DOHH2 (cell line): ENCODE measurements around the gene ADGRB2.

Experiments
- EZH2phosphoT487 ChIP-seq: fragments of 200-600 bp; sonication (generic); IDR thresholded peaks from 2 replicates; pipeline ENCODE4 v1.6.1; 2017; ENCODE audit warnings: borderline replicate concordance, mild to moderate bottlenecking, antibody characterized with exemption, low read length, moderate library complexity, mixed read lengths
- TF ChIP-seq, protein P1 (sequence below): fragments of 200-600 bp; sonication (generic); IDR thresholded peaks from one replicate; pipeline ENCODE4 v1.5.1; 2014; ENCODE audit warnings: antibody characterized with exemption, mild to moderate bottlenecking, low read depth, low read length; ENCODE audit not compliant: poor library complexity, severe bottlenecking

- TF ChIP-seq, protein P1, sequence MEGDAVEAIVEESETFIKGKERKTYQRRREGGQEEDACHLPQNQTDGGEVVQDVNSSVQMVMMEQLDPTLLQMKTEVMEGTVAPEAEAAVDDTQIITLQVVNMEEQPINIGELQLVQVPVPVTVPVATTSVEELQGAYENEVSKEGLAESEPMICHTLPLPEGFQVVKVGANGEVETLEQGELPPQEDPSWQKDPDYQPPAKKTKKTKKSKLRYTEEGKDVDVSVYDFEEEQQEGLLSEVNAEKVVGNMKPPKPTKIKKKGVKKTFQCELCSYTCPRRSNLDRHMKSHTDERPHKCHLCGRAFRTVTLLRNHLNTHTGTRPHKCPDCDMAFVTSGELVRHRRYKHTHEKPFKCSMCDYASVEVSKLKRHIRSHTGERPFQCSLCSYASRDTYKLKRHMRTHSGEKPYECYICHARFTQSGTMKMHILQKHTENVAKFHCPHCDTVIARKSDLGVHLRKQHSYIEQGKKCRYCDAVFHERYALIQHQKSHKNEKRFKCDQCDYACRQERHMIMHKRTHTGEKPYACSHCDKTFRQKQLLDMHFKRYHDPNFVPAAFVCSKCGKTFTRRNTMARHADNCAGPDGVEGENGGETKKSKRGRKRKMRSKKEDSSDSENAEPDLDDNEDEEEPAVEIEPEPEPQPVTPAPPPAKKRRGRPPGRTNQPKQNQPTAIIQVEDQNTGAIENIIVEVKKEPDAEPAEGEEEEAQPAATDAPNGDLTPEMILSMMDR, result no peak
- TF ChIP-seq EZH2phosphoT487, result no peak
These were observed 33.6 kb downstream of the ADGRB2 start for GRCh38 chr1:31730336-31731048.
